NCI-H2107 treated with DMSO at 0.1 percent for 48 hours (cell line): ENCODE results near the gene SCYGR8.

ENCODE experiments used
- DNase-seq: peaks from one replicate; lab custom pipeline; 2025; ENCODE audit not compliant: unreplicated experiment; lab: John Stamatoyannopoulos, UW

SCYGR8 gene

GRCh38 chr2:227761740-227762476 lies 16.2 kb downstream of the SCYGR8 start:
- DNase-seq: no peak

DNA sequence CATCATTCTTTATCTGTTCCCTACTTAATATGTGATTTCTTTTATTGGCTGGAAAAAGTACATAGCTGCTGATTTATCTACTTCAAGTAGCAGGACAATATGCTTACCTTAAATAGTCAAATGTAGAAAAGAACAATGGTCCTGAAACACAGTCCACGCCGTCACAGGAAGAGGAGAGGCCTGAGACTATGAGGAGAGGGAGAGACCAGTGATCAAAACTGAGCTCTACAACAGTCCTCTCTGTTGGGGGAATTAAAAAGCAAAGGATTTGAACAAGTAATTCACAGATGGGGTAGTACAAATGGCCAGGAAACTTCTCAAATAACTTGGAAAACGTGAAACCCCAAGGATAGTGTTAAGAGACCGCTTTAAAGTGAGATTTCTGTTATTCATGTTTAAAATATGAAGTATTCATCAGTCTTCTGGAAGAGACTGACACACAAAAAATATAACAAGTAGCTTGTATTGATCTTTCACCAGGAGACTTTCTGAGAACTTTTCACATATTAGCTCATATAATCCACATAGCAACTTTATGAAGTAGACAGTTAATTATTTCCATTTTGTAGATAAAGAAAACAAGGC lies 20.2 kb downstream of the SCYGR8 start:
- no peak for DNase-seq

GRCh38 chr2:227766373-227766883 lies 20.7 kb downstream of the SCYGR8 start:
- no peak for DNase-seq

DNA sequence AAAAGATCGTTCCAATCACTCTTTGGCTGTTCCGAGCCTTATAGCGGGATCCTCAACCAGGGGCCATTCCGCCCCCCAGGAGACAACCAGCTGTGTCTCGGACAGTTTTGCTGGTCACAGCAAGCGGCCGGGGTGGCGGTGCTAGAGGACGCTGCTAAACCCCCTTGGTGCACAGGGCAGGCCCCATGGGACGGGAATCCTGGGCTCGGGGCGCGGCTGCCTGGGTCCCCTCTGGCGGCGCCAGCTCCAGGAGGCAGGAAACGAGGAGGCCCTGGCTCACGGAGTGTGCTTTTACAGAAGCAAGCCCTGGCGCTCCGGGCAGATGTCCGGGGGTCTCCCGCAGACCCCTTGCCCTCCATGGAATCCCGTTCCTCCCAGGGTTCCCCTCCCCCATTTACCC lies 22.1 kb downstream of the SCYGR8 start:
- DNase-seq: no peak

DNA sequence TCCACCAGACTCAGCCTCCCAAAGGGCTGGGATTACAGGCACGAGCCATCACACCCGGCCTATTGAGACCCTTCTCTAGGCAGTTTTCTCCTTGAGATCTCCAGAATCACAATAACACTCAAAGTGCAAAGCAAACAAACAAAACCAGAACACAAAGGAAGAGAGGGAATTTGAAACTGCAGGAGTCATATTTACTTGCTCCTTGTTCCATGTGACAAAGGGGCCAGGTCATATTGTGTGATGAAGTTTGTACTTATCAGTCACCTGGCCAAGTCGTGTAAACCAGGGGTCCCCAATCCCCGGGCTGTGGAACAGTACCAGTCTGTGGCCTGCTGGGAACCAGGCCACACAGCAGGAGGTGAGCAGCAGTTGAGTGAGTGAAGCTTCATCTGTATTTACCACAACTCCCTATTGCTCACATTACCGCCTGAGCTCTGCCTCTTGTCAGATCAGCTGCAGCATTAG lies 26.5 kb downstream of the SCYGR8 start:
- DNase-seq: peak; percentile 64

- no peak for DNase-seq
These were observed 27.2 kb downstream of the SCYGR8 start for GRCh38 chr2:227772932-227773331.

- DNase-seq: no peak
These were observed 28.4 kb downstream of the SCYGR8 start for GRCh38 chr2:227774011-227774624.

GRCh38 chr2:227774895-227775842 lies 29.5 kb downstream of the SCYGR8 start:
- DNase-seq: no peak

DNA sequence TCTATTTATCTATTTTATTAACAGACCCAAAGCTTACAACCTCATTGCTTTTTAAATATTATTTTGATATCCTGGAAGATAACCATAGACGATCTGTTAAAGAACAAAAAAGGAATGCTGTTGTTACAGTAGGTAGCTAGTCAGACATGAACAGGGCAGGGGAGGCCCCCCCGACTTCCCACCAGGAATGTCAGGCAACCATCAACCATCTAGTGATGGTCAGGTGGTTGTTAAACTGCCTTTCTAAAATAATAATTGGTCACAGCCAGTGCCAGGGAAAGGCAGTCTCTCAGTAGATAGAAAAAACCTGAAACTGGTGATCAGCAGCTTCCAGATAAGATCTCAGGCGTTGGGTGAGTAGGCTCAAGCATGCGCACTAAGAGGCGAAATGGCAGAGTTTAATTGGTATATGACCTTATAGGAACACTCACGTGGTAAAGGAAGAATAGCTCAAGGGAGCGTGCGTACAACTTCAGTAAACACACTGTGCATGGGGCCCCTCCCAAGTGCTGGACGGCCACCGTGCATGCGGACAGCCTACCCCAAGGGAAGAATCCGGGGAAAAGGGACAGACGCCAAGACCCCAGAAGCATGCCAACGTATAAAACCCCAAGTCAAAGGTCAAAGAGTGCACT lies 35.4 kb downstream of the SCYGR8 start:
- DNase-seq: no peak

DNA sequence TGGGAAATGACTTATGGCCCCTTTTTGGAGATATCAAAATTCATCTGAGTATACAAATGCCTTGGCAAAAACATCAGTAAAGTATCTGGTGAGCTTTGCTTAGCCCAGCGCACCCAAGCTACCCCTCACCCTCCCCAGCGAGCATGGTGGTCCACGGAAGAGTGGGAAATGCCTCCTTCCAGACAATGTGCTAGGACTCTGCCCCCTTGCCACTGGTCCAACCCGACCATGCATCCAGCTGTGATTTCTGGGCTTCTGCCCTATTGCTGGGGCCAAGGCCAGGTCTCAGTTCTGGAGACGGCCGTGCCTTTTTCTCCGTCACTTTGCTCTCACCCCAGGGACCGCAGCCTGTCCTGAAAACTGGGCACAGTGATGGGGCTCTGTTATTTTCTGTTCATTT lies 36.1 kb downstream of the SCYGR8 start:
- no peak for DNase-seq

- DNase-seq: no peak
These were observed 37.1 kb downstream of the SCYGR8 start for GRCh38 chr2:227782804-227783203.

DNA sequence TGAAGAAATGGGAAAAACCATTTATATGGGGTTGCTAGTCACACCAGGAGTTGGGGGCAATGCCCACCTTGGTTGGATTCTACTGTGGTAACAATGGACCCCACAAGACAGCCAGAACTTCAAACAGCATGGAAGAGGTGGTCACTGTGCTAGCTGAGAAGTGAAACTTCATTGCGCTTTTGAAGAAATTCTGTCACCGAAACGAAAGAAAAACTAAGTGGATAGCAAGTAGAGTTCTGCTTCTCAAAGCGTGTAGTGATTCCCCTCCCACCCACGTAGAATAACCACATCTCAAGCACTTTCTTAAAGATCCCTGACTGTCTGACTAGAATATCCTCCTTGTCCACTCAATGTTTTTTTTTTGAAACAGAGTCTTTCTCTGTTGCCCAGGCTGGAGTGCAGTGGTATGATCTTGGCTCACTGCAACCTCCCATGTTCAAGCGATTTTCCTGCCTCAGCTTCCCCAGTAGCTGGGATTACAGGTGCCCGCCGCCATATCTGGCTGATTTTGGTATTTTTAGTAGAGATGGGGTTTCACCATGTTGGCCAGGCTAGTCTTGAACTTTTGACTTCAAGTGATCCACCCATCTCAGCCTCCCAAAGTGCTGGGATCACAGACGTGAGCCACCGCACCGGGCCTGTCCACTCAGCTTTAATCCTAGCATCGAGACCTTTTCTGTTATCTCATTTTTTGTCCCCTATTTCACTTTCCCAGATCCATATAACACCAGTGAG lies 37.9 kb downstream of the SCYGR8 start:
- no peak for DNase-seq

DNA sequence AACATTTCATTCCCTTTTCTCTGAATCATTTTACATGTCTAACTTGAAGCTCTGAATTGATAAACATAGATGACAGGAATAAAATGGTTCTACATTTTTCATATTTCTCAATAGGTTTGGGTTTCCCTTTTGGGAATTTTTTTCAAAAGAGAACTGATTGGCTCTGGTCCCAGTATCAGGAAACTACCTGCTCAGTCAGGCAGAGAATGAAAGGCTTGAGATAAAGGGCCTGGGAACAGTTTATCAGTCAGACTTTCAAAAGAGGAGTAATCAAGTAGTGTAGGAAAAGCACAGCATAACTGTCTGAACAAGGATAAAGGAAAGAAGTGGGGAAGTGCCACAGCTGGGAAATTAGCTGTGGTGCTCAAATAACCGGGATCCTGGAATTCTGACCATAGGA lies 39.6 kb downstream of the SCYGR8 start:
- no peak for DNase-seq

GRCh38 chr2:227788561-227789018 lies 42.9 kb downstream of the SCYGR8 start:
- DNase-seq: no peak

DNA sequence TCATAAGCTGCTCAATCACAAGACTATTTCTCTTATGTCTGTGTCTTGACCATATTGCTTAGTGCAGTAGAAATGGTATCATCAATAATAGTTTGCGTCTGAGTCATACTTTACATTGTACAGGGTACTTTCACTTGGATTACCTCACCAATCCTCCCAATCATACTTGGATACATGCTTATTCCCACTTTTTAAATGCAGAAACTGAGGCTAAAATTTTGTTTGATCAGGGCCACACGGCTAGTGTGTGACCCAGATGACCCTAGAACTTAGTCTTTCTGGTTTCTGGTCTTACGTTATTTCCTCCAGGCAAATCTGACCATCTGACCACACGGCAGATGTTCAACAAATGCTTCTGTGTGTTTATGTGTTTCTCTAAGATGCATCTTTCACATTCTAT lies 44.1 kb downstream of the SCYGR8 start:
- no peak for DNase-seq

GRCh38 chr2:227793148-227793712 lies 47.5 kb downstream of the SCYGR8 start:
- DNase-seq: no peak
